Esophagus mucosa (tissue), 1 donor: ENCODE measurements around the gene CAMKK2. TPM values are rescaled to one million over a fixed set of nuclear protein-coding genes. Genes with fewer than 3 reads are reported as not detected.

Source experiments
- ATAC-seq: fragments of 200-7000 bp; cut with Tn5 transposase; one replicate; pipeline ENCODE4 v1.9.1; 2020
- total RNA-seq: library from RNA; stranded (reverse); gene quantifications from one replicate; pipeline ENCODE4 v1.2.4, GENCODE V29; 2023
- donor health status: DM: yes; HTN: yes; CAD: no.

CAMKK2 gene
- total RNA-seq, 1 donor from 2014 or later = 17.5 TPM

- no peak for ATAC-seq
Measured at GRCh38 chr12:121191151-121191550, 105.4 kb downstream of the CAMKK2 start.

- peak; percentile 19 for ATAC-seq
Measured at GRCh38 chr12:121190523-121191031, 105.9 kb downstream of the CAMKK2 start.

GRCh38 chr12:121189619-121190155 is 106.8 kb downstream of the CAMKK2 start:
- ATAC-seq = no peak

- no peak for ATAC-seq
Measured at GRCh38 chr12:121189131-121189530, 107.4 kb downstream of the CAMKK2 start.

- no peak for ATAC-seq
Measured at GRCh38 chr12:121188227-121188626, 108.3 kb downstream of the CAMKK2 start.

Other genes starting within 250 kb of the CAMKK2 start
- 4.1 TPM for gene P2RX7, start 163.8 kb downstream of the CAMKK2 start, total RNA-seq
- 5.0 TPM for gene P2RX4, start 86.6 kb downstream of the CAMKK2 start, total RNA-seq
- 68.2 TPM for gene ANAPC5, start 55.7 kb upstream of the CAMKK2 start, total RNA-seq
- 25.5 TPM for gene RNF34, start 103.4 kb upstream of the CAMKK2 start, total RNA-seq